DOHH2 (cell line): ENCODE measurements around the gene NIM1K.

Experiments
- CTCF ChIP-seq: fragments of 200-600 bp; sonication (generic); IDR thresholded peaks from one replicate; pipeline ENCODE4 v1.5.1; 2014; ENCODE audit warnings: antibody characterized with exemption, mild to moderate bottlenecking, low read depth, low read length; ENCODE audit not compliant: poor library complexity, severe bottlenecking
- EZH2phosphoT487 ChIP-seq: fragments of 200-600 bp; sonication (generic); IDR thresholded peaks from 2 replicates; pipeline ENCODE4 v1.6.1; 2017; ENCODE audit warnings: borderline replicate concordance, mild to moderate bottlenecking, antibody characterized with exemption, low read length, moderate library complexity, mixed read lengths

- TF ChIP-seq CTCF: no peak
- TF ChIP-seq EZH2phosphoT487: no peak
Measured at GRCh38 chr5:43232943-43233833, 41.2 kb downstream of the NIM1K start.
